ENCODE measurements around the gene MGARP. TPM values are rescaled to one million over a fixed set of nuclear protein-coding genes. Genes with fewer than 3 reads are reported as not detected.

The MGARP gene
- total and polyA plus RNA-seq, 2 of the 4 experiments (the other 2 are of a cell fraction), result 34.7 to 35.0 TPM

DNA sequence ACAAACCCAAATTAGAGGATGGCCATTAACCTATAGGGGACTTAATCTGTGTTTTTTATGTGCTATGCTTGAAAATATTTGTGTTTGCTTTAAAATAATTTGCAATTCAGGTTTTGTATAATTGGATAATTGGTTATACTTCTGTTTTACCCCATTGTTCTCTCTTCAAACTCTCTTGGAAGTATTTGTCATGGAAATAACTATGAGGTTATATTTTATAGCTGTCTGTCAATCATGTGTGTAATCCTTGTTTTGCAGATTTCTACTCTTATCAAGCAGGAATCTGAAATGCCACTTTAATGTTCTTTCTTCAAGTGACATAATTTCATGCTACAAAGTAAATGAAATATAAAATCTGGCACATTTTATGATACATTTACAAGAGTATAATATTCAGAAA lies 37.6 kb upstream of the MGARP start:
- H3K4me3 ChIP-seq (ENCODE audit: insufficient read depth, low read depth, low read length), result no peak overlapping the region
- no peak overlapping the region for H4K8ac ChIP-seq (ENCODE audit: low read depth in 2 of 2, low read length in 2 of 2)
- H2BK15ac ChIP-seq (ENCODE audit: low read depth, low read length), result no peak overlapping the region
- H2AK5ac ChIP-seq (ENCODE audit: low read depth, low read length), result no peak overlapping the region
- ChIA-PET CTCF (no interaction called here), POLR2A (ENCODE audit: unreplicated experiment) (no interaction called here)
- no peak overlapping the region for H3K4ac ChIP-seq (ENCODE audit: low read depth, low read length)
- peaks cover 0 to 39% of the 10 kb centered on the region in 2 experiments; a peak in 2 of 4 replicates for H3K79me1 ChIP-seq (ENCODE audit: low read depth in 1 of 2, low read length in 2 of 2)
- H3K9ac ChIP-seq (ENCODE audit: low read depth, low read length), result no peak overlapping the region
- intact Hi-C loops (cut with micrococcal nuclease) (loop anchor here (5.0 kb wide), 1 partner anchor 35 kb away; no protein-coding TSS in a partner anchor), dilution Hi-C loops (cut with HindIII; ENCODE audit: low sequenced_read_pairs, unreplicated experiment) (no loop called here), in situ Hi-C loops (cut with MboI; ENCODE audit: low sequenced_read_pairs) (no loop called here)
- no peak overlapping the region for H2BK120ac ChIP-seq (ENCODE audit: low read depth, low read length)
- no peak for DNase-seq
- H4K20me1 ChIP-seq (ENCODE audit: insufficient read depth, low read length), result peaks cover 65% of the 10 kb centered on the region
- H3K27me3 ChIP-seq (ENCODE audit: control insufficient read depth, insufficient read depth, low read length), result no peaks in the 10 kb centered on the region
- BruUV-seq (replicated peaks), result no TSS peak
- H3K9me3 ChIP-seq (ENCODE audit: control insufficient read depth, insufficient read depth, low read length), result no peaks in the 10 kb centered on the region
- no peak overlapping the region for H3K23ac ChIP-seq (ENCODE audit: low read depth, low read length)
- H2AFZ ChIP-seq (replicated peaks; ENCODE audit: low read length, poor library complexity), result no peak overlapping the region
- no peak for TF ChIP-seq NFE2L2 (IDR thresholded peaks at IDR 0.05; ENCODE audit: low read depth, low read length)
- no peak for TF ChIP-seq CEBPB (IDR thresholded peaks at IDR 0.05; ENCODE audit: low read depth, low read length)
- TF ChIP-seq RCOR1 (IDR thresholded peaks at IDR 0.05; ENCODE audit: insufficient replicate concordance, low read length), result no peak
- no peak for TF ChIP-seq FOS (IDR thresholded peaks at IDR 0.05; ENCODE audit: low read depth, low read length)
- no peak for TF ChIP-seq MAFK (IDR thresholded peaks at IDR 0.05; ENCODE audit: low read depth, low read length)
- TF ChIP-seq MAZ (IDR thresholded peaks at IDR 0.05; ENCODE audit: borderline replicate concordance, low read depth, low read length), result no peak
- no peaks in the 10 kb centered on the region for H3K36me3 ChIP-seq (ENCODE audit: control insufficient read depth, insufficient read depth, low read length)
- no peak overlapping the region for H3K4me2 ChIP-seq (ENCODE audit: low read depth, low read length)
- ATAC-seq (ENCODE audit: low read depth), result no peak
- no peak overlapping the region for H3K56ac ChIP-seq (ENCODE audit: extremely low read depth, insufficient read depth, low read length)
- H3K18ac ChIP-seq (ENCODE audit: low read depth, low read length), result no peak overlapping the region
- H4K91ac ChIP-seq (ENCODE audit: insufficient read depth, low read depth, low read length), result no peak overlapping the region
- no peak overlapping the region for H2AK9ac ChIP-seq (replicated peaks; ENCODE audit: low read depth, low read length, poor library complexity)
- peaks cover under 1% of the 10 kb centered on the region; the same call in 1 of the 2 replicates for H3K4me1 ChIP-seq (ENCODE audit: control insufficient read depth, insufficient read depth, low read length)
- no peak overlapping the region for H4K5ac ChIP-seq (ENCODE audit: low read depth, low read length)
- no peak overlapping the region for H2BK20ac ChIP-seq (ENCODE audit: low read depth, low read length)
- H3K9me1 ChIP-seq (ENCODE audit: insufficient read depth, low read length), result no peaks in the 10 kb centered on the region
- no peak overlapping the region for H3K14ac ChIP-seq (replicated peaks; ENCODE audit: low read depth, low read length)
- H3K27ac ChIP-seq (ENCODE audit: insufficient read depth, low read length), result no peak overlapping the region
- H2BK5ac ChIP-seq (ENCODE audit: low read depth, low read length, poor library complexity, severe bottlenecking), result no peak overlapping the region

All from IMR-90 (cell line).